Measurements from ENCODE around the gene RPL13.
"Not testable (repeated sequence)": the region's sequence is repeated elsewhere in the genome, so short reads cannot be mapped to it uniquely, and the experiment has no call there.

Gene RPL13

GRCh38 chr16:89563639-89564392, 3.3 kb downstream of the RPL13 start:
- no peak for DNase-seq

GRCh38 chr16:89564476-89565255, 4.2 kb downstream of the RPL13 start:
- DNase-seq, result peak; percentile 36 to 48

GRCh38 chr16:89565256-89565505, 4.7 kb downstream of the RPL13 start:
- peak in 1 of 2 experiments; percentile 61 for DNase-seq

GRCh38 chr16:89565506-89566372, 5.3 kb downstream of the RPL13 start:
- peak; percentile 56 to 61 for DNase-seq

- no peak for DNase-seq
Observed at GRCh38 chr16:89567656-89568594, 7.4 kb downstream of the RPL13 start.

- DNase-seq, result no peak
Observed at GRCh38 chr16:89569506-89570341, 9.2 kb downstream of the RPL13 start.

GRCh38 chr16:89570342-89570923, 10.0 kb downstream of the RPL13 start:
- DNase-seq, result no peak

- not testable (repeated sequence) for DNase-seq
Observed at GRCh38 chr16:89570983-89571598, 10.6 kb downstream of the RPL13 start.

- DNase-seq, result no peak
Observed at GRCh38 chr16:89571636-89572035, 11.2 kb downstream of the RPL13 start.

- no peak for DNase-seq
Observed at GRCh38 chr16:89572073-89572484, 11.6 kb downstream of the RPL13 start.

GRCh38 chr16:89572485-89573205, 12.2 kb downstream of the RPL13 start:
- peak; percentile 38 to 42 for DNase-seq

GRCh38 chr16:89573826-89574680, 13.6 kb downstream of the RPL13 start:
- DNase-seq, result no peak

GRCh38 chr16:89574681-89575246, 14.3 kb downstream of the RPL13 start:
- DNase-seq, result peak; percentile 48 to 59

GRCh38 chr16:89575247-89576152, 15.0 kb downstream of the RPL13 start, which contains the start of gene CPNE7:
Gene CPNE7 (plus strand): TSS chr16:89575758. CDS start chr16:89575898, 140 bp downstream.
- no peak for DNase-seq

- no peak for DNase-seq
Observed at GRCh38 chr16:89576153-89577054, 15.9 kb downstream of the RPL13 start.

Measured in Kasumi-1 (cell line).